Stimulated activated naive CD8-positive, alpha-beta T cell treated with anti-CD3 and anti-CD28 coated beads, Interleukin-15, Interleukin-2, amounts not matched to agents 100 ng/mL and 50 ng/mL, for 24 hours (primary cell): Measurements from ENCODE around the gene SLC12A3.

Experiments
- H3K27ac Mint-ChIP-seq: one replicate; pipeline ENCODE4 v1.8.0; 2021; ENCODE audit warnings: mild to moderate bottlenecking, mixed read lengths
- H3K27me3 Mint-ChIP-seq: one replicate; pipeline ENCODE4 v1.8.0; 2021; ENCODE audit warnings: mixed read lengths
- H3K36me3 Mint-ChIP-seq: one replicate; pipeline ENCODE4 v1.8.0; 2021; ENCODE audit warnings: low read depth, mixed read lengths
- H3K4me1 Mint-ChIP-seq: one replicate; pipeline ENCODE4 v1.8.0; 2021; ENCODE audit warnings: low read depth, mixed read lengths
- H3K4me3 Mint-ChIP-seq: one replicate; pipeline ENCODE4 v1.8.0; 2021; ENCODE audit warnings: mild to moderate bottlenecking, mixed read lengths
- H3K9me3 Mint-ChIP-seq: one replicate; pipeline ENCODE4 v1.8.0; 2021; ENCODE audit warnings: mixed read lengths

The SLC12A3 gene

GRCh38 chr16:56838622-56839337, 26.2 kb upstream of the SLC12A3 start:
- no peaks in the 10 kb centered on the region for H3K27me3 Mint-ChIP-seq
- no peak overlapping the region for H3K27ac Mint-ChIP-seq
- H3K4me1 Mint-ChIP-seq: no peaks in the 10 kb centered on the region

GRCh38 chr16:56841233-56841632, 23.8 kb upstream of the SLC12A3 start:
- Mint-ChIP-seq H3K36me3 (peaks cover 82% of the 10 kb centered on the region), H3K9me3 (no peaks in the 10 kb centered on the region)

More at GRCh38 chr16:56838622-56839337, 26.2 kb upstream of the SLC12A3 start:
- H3K36me3 Mint-ChIP-seq: peaks cover 80% of the 10 kb centered on the region
- no peak overlapping the region for H3K4me3 Mint-ChIP-seq
- no peaks in the 10 kb centered on the region for H3K9me3 Mint-ChIP-seq

GRCh38 chr16:56841659-56842058, 23.3 kb upstream of the SLC12A3 start:
- peaks cover under 1% of the 10 kb centered on the region for H3K4me1 Mint-ChIP-seq

More at GRCh38 chr16:56841233-56841632, 23.8 kb upstream of the SLC12A3 start:
- Mint-ChIP-seq H3K4me1 (no peaks in the 10 kb centered on the region), H3K27ac (no peak overlapping the region), H3K27me3 (no peaks in the 10 kb centered on the region), H3K4me3 (no peak overlapping the region)

GRCh38 chr16:56842133-56842532, 22.9 kb upstream of the SLC12A3 start:
- H3K9me3 Mint-ChIP-seq: no peaks in the 10 kb centered on the region
- peaks cover 5% of the 10 kb centered on the region for H3K4me1 Mint-ChIP-seq
- no peak overlapping the region for H3K27ac Mint-ChIP-seq
- no peak overlapping the region for H3K4me3 Mint-ChIP-seq
- H3K27me3 Mint-ChIP-seq: no peaks in the 10 kb centered on the region
- peaks cover 73% of the 10 kb centered on the region for H3K36me3 Mint-ChIP-seq

More at GRCh38 chr16:56841659-56842058, 23.3 kb upstream of the SLC12A3 start:
- Mint-ChIP-seq H3K27ac (no peak overlapping the region), H3K27me3 (no peaks in the 10 kb centered on the region), H3K36me3 (peaks cover 78% of the 10 kb centered on the region), H3K4me3 (no peak overlapping the region), H3K9me3 (no peaks in the 10 kb centered on the region)

GRCh38 chr16:56844056-56844455, 21.0 kb upstream of the SLC12A3 start:
- Mint-ChIP-seq H3K4me3 (no peak overlapping the region), H3K4me1 (peaks cover 19% of the 10 kb centered on the region), H3K9me3 (no peaks in the 10 kb centered on the region), H3K27ac (no peak overlapping the region), H3K27me3 (no peaks in the 10 kb centered on the region), H3K36me3 (peaks cover 69% of the 10 kb centered on the region)

- peak overlapping the region; percentile 3 for H3K4me3 Mint-ChIP-seq
- peak overlapping the region; percentile 42 for H3K27ac Mint-ChIP-seq
- H3K4me1 Mint-ChIP-seq: peaks cover 19% of the 10 kb centered on the region
- no peaks in the 10 kb centered on the region for H3K27me3 Mint-ChIP-seq
- no peaks in the 10 kb centered on the region for H3K9me3 Mint-ChIP-seq
- peaks cover 39% of the 10 kb centered on the region for H3K36me3 Mint-ChIP-seq
Measured at GRCh38 chr16:56847173-56847910, 17.7 kb upstream of the SLC12A3 start.

- peaks cover 19% of the 10 kb centered on the region for H3K4me1 Mint-ChIP-seq
- H3K27me3 Mint-ChIP-seq: no peaks in the 10 kb centered on the region
- H3K4me3 Mint-ChIP-seq: no peak overlapping the region
- H3K9me3 Mint-ChIP-seq: no peaks in the 10 kb centered on the region
- H3K27ac Mint-ChIP-seq: peak overlapping the region; percentile 42
- H3K36me3 Mint-ChIP-seq: peaks cover 33% of the 10 kb centered on the region
Measured at GRCh38 chr16:56848029-56848936, 16.7 kb upstream of the SLC12A3 start.

- Mint-ChIP-seq H3K27me3 (no peaks in the 10 kb centered on the region), H3K9me3 (no peaks in the 10 kb centered on the region), H3K27ac (no peak overlapping the region)
Measured at GRCh38 chr16:56848955-56849689, 15.9 kb upstream of the SLC12A3 start.

GRCh38 chr16:56849690-56850680, 15.0 kb upstream of the SLC12A3 start:
- Mint-ChIP-seq H3K27ac (no peak overlapping the region), H3K4me1 (peaks cover 19% of the 10 kb centered on the region), H3K36me3 (peaks cover 20% of the 10 kb centered on the region), H3K9me3 (no peaks in the 10 kb centered on the region), H3K4me3 (no peak overlapping the region), H3K27me3 (no peaks in the 10 kb centered on the region)

More at GRCh38 chr16:56848955-56849689, 15.9 kb upstream of the SLC12A3 start:
- Mint-ChIP-seq H3K4me3 (no peak overlapping the region), H3K36me3 (peaks cover 26% of the 10 kb centered on the region), H3K4me1 (peaks cover 19% of the 10 kb centered on the region)

GRCh38 chr16:56851671-56852400, 13.2 kb upstream of the SLC12A3 start:
- H3K4me1 Mint-ChIP-seq: peaks cover 17% of the 10 kb centered on the region
- H3K27me3 Mint-ChIP-seq: no peaks in the 10 kb centered on the region
- no peak overlapping the region for H3K27ac Mint-ChIP-seq

GRCh38 chr16:56852401-56852730, 12.6 kb upstream of the SLC12A3 start:
- Mint-ChIP-seq H3K4me1 (peaks cover 12% of the 10 kb centered on the region), H3K9me3 (no peaks in the 10 kb centered on the region), H3K27me3 (no peaks in the 10 kb centered on the region), H3K4me3 (no peak overlapping the region), H3K36me3 (peaks cover 8% of the 10 kb centered on the region), H3K27ac (no peak overlapping the region)

More at GRCh38 chr16:56851671-56852400, 13.2 kb upstream of the SLC12A3 start:
- no peaks in the 10 kb centered on the region for H3K9me3 Mint-ChIP-seq
- no peak overlapping the region for H3K4me3 Mint-ChIP-seq
- peaks cover 8% of the 10 kb centered on the region for H3K36me3 Mint-ChIP-seq

- H3K9me3 Mint-ChIP-seq: no peaks in the 10 kb centered on the region
- H3K4me3 Mint-ChIP-seq: no peak overlapping the region
- peaks cover 2% of the 10 kb centered on the region for H3K36me3 Mint-ChIP-seq
- H3K4me1 Mint-ChIP-seq: peaks cover 6% of the 10 kb centered on the region
- no peaks in the 10 kb centered on the region for H3K27me3 Mint-ChIP-seq
- no peak overlapping the region for H3K27ac Mint-ChIP-seq
Measured at GRCh38 chr16:56852968-56853367, 12.0 kb upstream of the SLC12A3 start.

GRCh38 chr16:56855201-56855600, 9.8 kb upstream of the SLC12A3 start:
- Mint-ChIP-seq H3K27me3 (no peaks in the 10 kb centered on the region), H3K27ac (no peak overlapping the region), H3K36me3 (no peaks in the 10 kb centered on the region), H3K9me3 (no peaks in the 10 kb centered on the region), H3K4me3 (no peak overlapping the region), H3K4me1 (peaks cover 19% of the 10 kb centered on the region)
